Measurements from ENCODE around the gene SHROOM4.

Gene SHROOM4

DNA sequence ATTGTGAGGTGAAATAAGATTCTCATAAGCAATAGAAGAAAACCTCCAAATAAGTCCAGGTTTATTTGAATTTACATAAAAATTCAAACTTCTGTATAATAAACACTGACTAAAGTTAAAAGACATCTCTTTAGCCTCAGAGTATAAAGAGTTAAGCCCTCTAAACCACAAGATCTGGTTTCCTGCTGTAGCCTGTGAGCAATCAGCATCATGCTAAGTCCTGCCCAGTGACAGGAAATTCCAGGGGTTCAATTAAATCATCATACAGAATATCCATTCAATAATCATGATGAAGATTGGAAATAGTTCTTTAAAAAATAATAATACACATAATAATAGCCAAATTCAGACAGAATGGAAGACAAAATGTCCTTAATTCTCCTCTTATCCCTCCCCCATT is 204.2 kb downstream of the SHROOM4 start:
- TF ChIP-seq, protein P1, sequence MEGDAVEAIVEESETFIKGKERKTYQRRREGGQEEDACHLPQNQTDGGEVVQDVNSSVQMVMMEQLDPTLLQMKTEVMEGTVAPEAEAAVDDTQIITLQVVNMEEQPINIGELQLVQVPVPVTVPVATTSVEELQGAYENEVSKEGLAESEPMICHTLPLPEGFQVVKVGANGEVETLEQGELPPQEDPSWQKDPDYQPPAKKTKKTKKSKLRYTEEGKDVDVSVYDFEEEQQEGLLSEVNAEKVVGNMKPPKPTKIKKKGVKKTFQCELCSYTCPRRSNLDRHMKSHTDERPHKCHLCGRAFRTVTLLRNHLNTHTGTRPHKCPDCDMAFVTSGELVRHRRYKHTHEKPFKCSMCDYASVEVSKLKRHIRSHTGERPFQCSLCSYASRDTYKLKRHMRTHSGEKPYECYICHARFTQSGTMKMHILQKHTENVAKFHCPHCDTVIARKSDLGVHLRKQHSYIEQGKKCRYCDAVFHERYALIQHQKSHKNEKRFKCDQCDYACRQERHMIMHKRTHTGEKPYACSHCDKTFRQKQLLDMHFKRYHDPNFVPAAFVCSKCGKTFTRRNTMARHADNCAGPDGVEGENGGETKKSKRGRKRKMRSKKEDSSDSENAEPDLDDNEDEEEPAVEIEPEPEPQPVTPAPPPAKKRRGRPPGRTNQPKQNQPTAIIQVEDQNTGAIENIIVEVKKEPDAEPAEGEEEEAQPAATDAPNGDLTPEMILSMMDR (conservative IDR thresholded peaks at IDR 0.05): no peak
- H3K27ac ChIP-seq: no peak overlapping the region

DNA sequence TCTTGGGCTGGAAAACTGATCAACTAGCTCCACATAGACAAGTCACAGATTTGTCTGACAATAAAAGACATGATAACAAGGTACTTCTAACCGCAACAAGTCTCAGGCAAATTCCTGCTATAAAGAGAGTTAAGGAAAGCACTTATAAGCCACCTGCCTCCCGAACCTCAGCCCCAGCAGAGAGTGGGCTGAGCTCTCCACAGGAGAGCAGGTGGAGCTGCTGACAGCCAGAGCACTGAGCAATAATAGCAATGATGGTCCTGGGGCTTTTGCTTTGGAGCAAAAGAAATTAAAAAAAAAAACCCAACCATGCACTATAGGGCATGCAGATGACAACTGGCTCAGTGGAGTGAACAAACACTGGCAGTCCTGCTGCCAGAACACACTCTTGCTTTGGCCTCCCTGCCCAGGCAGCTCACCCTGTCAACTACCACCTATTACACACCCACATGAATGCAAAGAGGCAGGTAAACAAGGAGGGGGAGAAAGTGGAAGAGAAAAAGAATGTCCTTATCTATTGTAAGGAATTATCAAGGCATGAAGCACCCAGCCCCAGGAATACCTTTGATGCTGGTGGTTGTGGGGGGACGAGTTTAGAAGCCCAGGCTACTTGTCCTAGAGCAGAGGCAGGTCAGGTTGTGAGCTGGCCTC is 207.6 kb downstream of the SHROOM4 start:
- H3K27ac ChIP-seq: no peak overlapping the region

DNA sequence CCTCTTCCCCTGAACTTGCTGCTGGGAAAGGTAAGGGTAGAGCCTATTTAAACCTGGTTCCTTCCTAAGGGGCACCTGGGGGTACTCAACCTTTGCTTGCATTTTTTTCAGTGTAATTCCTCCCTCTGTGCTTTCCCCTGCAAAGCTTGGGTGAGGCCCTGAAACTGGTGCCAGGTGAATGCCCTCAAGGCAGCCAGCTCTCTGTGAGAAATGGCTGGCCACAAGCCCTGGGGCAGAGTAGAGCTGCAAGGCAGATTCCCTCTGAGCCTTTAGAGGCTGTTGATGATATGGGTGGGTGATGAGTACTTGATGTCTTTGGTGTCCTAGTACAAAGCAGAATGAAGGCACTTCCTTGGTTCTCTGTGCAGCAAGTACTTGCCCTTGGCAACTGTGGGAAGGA is 217.9 kb downstream of the SHROOM4 start:
- no peak overlapping the region for H3K27ac ChIP-seq
- TF ChIP-seq, protein P1 (conservative IDR thresholded peaks at IDR 0.05): no peak

More for the DNA sequence above, 207.6 kb downstream of the SHROOM4 start:
- TF ChIP-seq, protein P1 (conservative IDR thresholded peaks at IDR 0.05): no peak

DNA sequence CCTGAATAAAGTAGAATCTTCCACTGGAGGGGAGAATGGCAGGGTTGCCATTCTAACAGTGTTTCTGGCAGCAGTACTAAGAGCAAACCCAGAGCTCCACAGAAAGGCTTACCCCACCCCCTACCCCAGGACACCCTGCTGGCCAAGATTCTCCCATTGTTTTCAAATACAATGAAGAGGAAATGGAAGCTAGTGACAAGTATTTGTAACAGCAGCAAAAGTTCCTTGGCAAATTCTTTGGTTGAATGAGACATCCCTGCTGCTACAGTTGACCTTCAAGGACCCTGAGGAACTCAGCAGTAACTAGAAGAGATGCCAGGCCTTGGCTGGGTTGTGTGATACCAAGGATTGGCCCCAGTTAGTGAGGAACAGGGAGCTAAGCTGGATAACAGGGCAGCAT is 219.2 kb downstream of the SHROOM4 start:
- no peak overlapping the region for H3K27ac ChIP-seq

DNA sequence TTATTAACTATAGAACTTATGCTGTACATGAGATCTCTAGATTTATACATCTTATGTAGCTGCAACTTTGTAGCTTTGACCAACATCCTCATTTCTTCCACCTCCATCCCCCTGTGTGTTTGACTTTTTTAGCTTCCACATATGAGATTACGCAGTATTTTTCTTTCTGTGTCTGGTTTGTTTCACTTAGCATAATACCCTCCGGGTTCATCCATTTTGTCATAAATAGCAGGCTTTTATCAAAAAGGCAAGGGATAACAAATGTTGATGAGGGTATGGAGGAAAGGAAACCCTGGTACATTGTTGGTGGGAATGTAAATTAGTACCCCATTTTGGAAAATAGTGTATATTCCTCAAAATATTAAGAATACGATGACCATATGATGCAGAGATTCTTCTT is 227.0 kb downstream of the SHROOM4 start:
- TF ChIP-seq, protein P1 (conservative IDR thresholded peaks at IDR 0.05): no peak
- no peak overlapping the region for H3K27ac ChIP-seq

More for the DNA sequence above, 219.2 kb downstream of the SHROOM4 start:
- TF ChIP-seq, protein P1 (conservative IDR thresholded peaks at IDR 0.05): no peak

DNA sequence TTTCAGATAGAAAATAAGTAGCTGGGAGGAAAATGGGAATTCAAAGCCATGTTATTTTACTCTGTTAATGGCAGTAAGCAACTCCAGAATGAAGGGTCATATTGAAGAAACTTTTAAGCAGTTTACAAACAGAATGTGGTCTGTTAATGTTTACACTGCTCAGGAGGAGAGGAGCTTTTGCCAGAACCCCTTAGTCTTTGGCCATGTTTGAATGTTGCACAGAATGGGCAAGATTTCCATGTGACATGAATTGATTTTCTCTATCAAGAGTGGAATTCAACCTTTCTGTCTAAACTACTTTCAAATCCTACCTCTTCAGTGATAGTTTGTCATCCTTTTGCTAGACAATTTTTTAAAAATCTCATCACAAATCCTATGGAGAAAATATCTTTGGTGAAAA is 227.6 kb downstream of the SHROOM4 start:
- TF ChIP-seq, protein P1 (conservative IDR thresholded peaks at IDR 0.05): no peak

DNA sequence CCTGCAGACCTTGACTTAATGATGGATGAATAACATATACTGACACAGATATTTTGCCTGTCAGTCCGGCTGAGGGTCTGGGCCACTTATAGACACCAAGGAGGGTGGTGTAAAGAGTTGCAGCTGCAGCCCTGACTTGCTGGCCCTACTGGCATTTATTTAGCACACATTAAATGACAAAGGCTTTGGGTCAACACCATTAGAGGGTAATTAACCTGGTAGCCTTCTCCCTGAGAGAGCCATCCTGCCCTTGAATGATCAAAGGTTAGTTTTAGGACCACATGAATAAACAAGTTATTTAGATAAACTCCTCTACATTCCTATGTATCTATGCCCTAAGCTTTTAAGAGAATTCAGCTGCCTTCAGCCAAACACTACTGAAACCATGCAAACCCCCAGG is 232.6 kb downstream of the SHROOM4 start:
- TF ChIP-seq, protein P1 (conservative IDR thresholded peaks at IDR 0.05): no peak
- H3K27ac ChIP-seq: no peak overlapping the region

More for the DNA sequence above, 227.6 kb downstream of the SHROOM4 start:
- no peak overlapping the region for H3K27ac ChIP-seq

Data from VCaP (cell line).